Adrenal gland (tissue), 12 donors: ENCODE measurements around the gene KCTD17. TPM values are rescaled to one million over a fixed set of nuclear protein-coding genes. Genes with fewer than 3 reads are reported as not detected.

Experiments
- DNase-seq, 7 donors: peaks; one replicate each; pipeline ENCODE4 v3.0.0-alpha.2; 2019 to 2020
- H3K27ac ChIP-seq, 5 donors: fragments of 200-600 bp; sonication (generic) in 4 of 5; 1 replicate in 3 of 5; 2 replicates in 2 of 5; pipeline versions ENCODE4 v1.5.1 to v1.8.0; 2016 to 2020; ENCODE audit warnings: mild to moderate bottlenecking in 1 of 5
- H3K27me3 ChIP-seq: fragments of 200-600 bp; 2 replicates; pipeline ENCODE4 v1.8.0; 2021
- H3K36me3 ChIP-seq, 2 donors: fragments of 200-600 bp; replicated peaks in 1 of 2; 1 replicate in 1 of 2; 2 replicates in 1 of 2; pipeline versions ENCODE4 v1.5.1 to v1.8.0; 2018 to 2022
- H3K4me1 ChIP-seq, 2 donors: fragments of 200-600 bp; replicated peaks in 1 of 2; 1 replicate in 1 of 2; 2 replicates in 1 of 2; pipeline versions ENCODE4 v1.5.1 to v1.8.0; 2018 to 2021
- H3K4me3 ChIP-seq, 4 donors: fragments of 200-600 bp; sonication (generic) in 3 of 4; one replicate each; pipeline ENCODE4 v1.5.1; 2016 to 2018
- H3K9me3 ChIP-seq, 3 donors: fragments of 200-600 bp; sonication (generic) in 1 of 3; replicated peaks in 1 of 3; 1 replicate in 2 of 3; 2 replicates in 1 of 3; pipeline versions ENCODE4 v1.5.1 to v1.8.0; 2016 to 2021
- POLR2A ChIP-seq, 2 donors: fragments of 450-650 bp; IDR thresholded peaks; one replicate each; pipeline ENCODE4 v1.6.1; 2017; ENCODE audit warnings: antibody characterized with exemption in 2 of 2, mild to moderate bottlenecking in 2 of 2, moderate library complexity in 1 of 2
- WGBS, 4 donors: extraction: QIAGEN DNeasy Blood & Tissue Kit in 2 of 4; methylation state at CpG; one replicate each; pipeline versions ENCODE4 v1.1.5 to v1.1.7; 2013 to 2017; 5-methylcytosine and 5-hydroxymethylcytosine counted together
- intact Hi-C, 2 donors: fragments of 100-400 bp; cut with DNase I; formaldehyde crosslinking; loops; one replicate each; pipeline versions ENCODE4 v1.14.1 to v1.15.0; 2022 to 2023
- polyA plus RNA-seq, 3 donors: library from polyadenylated mRNA; stranded (reverse); fragments of 200-250 nt in 2 of 3; fragments of 350-450 nt in 1 of 3; fragmentation: Illumina TruSeq in 1 of 3; extraction: RNeasy Lipid Tissue Mini Kit (QIAGEN cat#74804) in 1 of 3; gene quantifications; one replicate each; pipeline ENCODE4 v1.2.3, GENCODE V29; 2013 to 2014
- total RNA-seq, 9 donors: library from RNA; depleted of rRNA in 4 of 9; stranded (reverse); fragments of >200 nt in 4 of 9; fragments of 120-200 nt in 1 of 9; fragmentation: NEBNext Ultra II Directional in 1 of 9; extraction: Animal tissue kit (Norgen Biotek cat#: 25700) in 1 of 9; gene quantifications; one replicate each; pipeline versions ENCODE4 v1.1.0 to v1.2.4, GENCODE V29; 2013 to 2023
- TF ChIP-seq, protein P1 (sequence below), 6 experiments: fragments of 450-650 bp in 4 of 6; fragments of 200-600 bp in 2 of 6; sonication (generic) in 1 of 6; IDR thresholded peaks; 1 replicate in 5 of 6; 2 replicates in 1 of 6; pipeline versions ENCODE4 v1.5.1 to v1.8.0; 2016 to 2021; ENCODE audit warnings: antibody characterized with exemption in 6 of 6, mild to moderate bottlenecking in 2 of 6, moderate library complexity in 1 of 6
- donor health status: healthy with polysubstance abuse.
- donor health status: Bipolar disorder and iron deficiency.
- donor health status: DM: yes; HTN: yes; CAD: no.
- donor health status: DM: no; HTN: no; CAD: no.
- donor health status: DM: no; HTN: no; CAD: no.
- donor health status: DM: yes; HTN: yes; CAD: no.

Gene KCTD17
- total and polyA plus RNA-seq, 12 donors, result 10.0 to 71.5 (median 27.0) TPM

DNA sequence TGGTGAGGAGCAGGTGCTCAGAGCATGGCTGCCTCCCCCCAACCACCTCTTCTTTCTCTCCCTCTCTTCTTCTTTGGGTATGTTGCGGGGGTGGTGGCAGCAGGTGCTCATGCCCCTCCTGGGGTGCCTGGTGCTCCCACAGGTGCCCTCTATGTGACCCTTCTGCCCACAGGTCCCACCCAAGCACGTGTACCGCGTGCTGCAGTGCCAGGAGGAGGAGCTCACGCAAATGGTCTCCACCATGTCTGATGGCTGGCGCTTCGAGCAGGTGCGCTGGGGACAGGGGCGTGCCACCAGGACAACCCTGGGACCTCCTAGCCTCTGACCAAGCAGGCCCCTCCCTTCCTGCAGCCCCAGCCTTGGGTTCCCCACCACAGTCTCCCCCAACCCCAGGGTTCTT lies 5.7 kb downstream of the KCTD17 start:
- peaks cover 0 to 36% of the 10 kb centered on the region in 2 donors for H3K36me3 ChIP-seq
- peaks cover 3 to 20% of the 10 kb centered on the region in 2 donors for H3K4me1 ChIP-seq
- H3K4me3 ChIP-seq, result no peak overlapping the region
- TF ChIP-seq, protein P1, sequence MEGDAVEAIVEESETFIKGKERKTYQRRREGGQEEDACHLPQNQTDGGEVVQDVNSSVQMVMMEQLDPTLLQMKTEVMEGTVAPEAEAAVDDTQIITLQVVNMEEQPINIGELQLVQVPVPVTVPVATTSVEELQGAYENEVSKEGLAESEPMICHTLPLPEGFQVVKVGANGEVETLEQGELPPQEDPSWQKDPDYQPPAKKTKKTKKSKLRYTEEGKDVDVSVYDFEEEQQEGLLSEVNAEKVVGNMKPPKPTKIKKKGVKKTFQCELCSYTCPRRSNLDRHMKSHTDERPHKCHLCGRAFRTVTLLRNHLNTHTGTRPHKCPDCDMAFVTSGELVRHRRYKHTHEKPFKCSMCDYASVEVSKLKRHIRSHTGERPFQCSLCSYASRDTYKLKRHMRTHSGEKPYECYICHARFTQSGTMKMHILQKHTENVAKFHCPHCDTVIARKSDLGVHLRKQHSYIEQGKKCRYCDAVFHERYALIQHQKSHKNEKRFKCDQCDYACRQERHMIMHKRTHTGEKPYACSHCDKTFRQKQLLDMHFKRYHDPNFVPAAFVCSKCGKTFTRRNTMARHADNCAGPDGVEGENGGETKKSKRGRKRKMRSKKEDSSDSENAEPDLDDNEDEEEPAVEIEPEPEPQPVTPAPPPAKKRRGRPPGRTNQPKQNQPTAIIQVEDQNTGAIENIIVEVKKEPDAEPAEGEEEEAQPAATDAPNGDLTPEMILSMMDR (IDR thresholded peaks at IDR 0.05), result no peak
- no peak for TF ChIP-seq POLR2A (IDR thresholded peaks at IDR 0.05)
- no peaks in the 10 kb centered on the region for H3K27me3 ChIP-seq
- no peaks in the 10 kb centered on the region for H3K9me3 ChIP-seq
- WGBS, 4 donors, result 82 to 94% (median 88%) methylated on average over 7 to 9 of the region's 9 CpGs
- intact Hi-C loops, result no loop called here
- H3K27ac ChIP-seq, result no peak overlapping the region
- DNase-seq, result no peak

DNA sequence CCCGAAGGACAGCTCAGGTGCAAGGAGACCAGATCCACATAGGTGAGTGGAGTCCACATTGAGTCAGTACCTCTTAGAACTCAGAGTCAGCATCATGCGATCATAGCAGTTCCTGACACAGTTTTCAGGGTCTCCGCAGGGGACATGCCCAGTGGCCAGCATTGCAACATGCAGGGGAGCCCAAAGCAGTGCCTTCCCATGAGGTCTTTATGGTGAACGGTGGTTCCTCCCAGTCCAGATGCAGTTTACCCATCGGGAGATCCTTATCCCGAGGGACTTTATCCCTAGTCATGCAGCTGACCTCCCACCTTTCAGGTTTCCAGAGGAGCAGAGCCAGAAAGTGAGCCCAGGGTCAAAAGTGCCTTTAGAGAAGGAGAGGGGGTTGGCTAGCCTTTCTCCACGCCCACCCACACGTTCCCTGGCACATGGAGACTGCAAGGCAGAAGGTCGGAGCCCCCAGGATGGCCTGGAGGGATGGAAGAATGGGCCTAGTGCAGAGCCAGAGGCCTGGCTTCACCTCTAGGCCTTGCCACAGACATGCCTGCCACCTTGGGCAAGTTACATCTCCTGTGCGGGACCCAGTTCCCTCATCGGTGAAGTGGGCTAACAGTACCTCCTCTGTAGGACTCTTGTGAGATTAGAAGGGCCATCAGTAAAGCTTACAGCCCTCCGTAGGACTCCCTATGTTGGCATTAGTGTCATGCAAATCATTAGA lies 6.4 kb downstream of the KCTD17 start:
- H3K9me3 ChIP-seq, result no peaks in the 10 kb centered on the region
- TF ChIP-seq, protein P1 (IDR thresholded peaks at IDR 0.05), result no peak
- TF ChIP-seq POLR2A (IDR thresholded peaks at IDR 0.05), result no peak
- no peak overlapping the region for H3K4me3 ChIP-seq
- 84 to 95% (median 93%) methylated on average over 4 to 12 of the region's 12 CpGs for WGBS, 4 donors
- no peaks in the 10 kb centered on the region for H3K27me3 ChIP-seq
- H3K4me1 ChIP-seq, result peaks cover 0 to 13% of the 10 kb centered on the region in 2 donors
- no peak overlapping the region for H3K27ac ChIP-seq
- peaks cover 0 to 36% of the 10 kb centered on the region in 2 donors for H3K36me3 ChIP-seq
- intact Hi-C loops, result no loop called here
- no peak for DNase-seq

DNA sequence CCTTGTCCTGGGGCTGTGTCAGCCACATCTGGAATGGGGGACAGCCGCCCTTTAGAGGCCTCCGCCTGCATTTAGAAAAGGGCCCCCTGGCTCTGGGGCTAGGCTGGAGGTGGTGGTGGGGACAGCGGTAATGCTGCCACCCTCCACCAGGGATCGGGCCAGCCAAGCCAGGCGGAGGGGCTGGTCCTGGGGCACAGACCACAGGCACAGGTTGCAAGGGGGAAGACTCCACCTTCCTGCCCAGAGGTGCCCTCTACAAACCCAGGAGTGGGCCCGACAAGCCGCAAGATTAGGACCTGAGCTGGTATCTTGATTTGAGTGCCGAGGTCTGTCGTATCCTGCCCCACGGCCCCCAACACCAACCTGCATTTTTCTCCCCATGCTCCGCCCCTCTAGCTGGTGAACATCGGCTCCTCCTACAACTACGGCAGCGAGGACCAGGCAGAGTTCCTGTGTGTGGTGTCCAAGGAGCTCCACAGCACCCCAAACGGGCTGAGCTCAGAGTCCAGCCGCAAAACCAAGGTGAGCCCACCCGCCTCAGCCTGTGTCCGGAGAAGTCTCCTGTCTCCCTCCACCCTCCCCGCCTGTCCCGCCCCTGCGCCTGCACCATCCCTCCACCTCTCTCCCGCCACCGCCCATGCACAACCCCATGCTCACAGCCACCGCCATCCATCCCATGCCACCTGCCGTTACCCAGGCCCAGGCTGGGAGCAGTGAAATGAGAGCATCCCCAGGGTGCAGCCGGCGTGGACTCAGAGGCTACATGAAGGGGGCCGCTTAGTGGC lies 7.6 kb downstream of the KCTD17 start:
- Histone ChIP-seq H3K27me3 (no peaks in the 10 kb centered on the region), H3K27ac (no peak overlapping the region), H3K9me3 (no peaks in the 10 kb centered on the region), H3K4me3 (no peak overlapping the region), H3K36me3 (peaks cover 0 to 36% of the 10 kb centered on the region in 2 donors), H3K4me1 (peaks cover 0 to 11% of the 10 kb centered on the region in 2 donors)
- no peak for TF ChIP-seq POLR2A (IDR thresholded peaks at IDR 0.05)
- TF ChIP-seq, protein P1 (IDR thresholded peaks at IDR 0.05), result no peak
- WGBS, 4 donors, result 94 to 96% (median 94%) methylated on average over 21 to 28 of the region's 28 CpGs
- intact Hi-C loops, result no loop called here
- DNase-seq, result no peak

DNA sequence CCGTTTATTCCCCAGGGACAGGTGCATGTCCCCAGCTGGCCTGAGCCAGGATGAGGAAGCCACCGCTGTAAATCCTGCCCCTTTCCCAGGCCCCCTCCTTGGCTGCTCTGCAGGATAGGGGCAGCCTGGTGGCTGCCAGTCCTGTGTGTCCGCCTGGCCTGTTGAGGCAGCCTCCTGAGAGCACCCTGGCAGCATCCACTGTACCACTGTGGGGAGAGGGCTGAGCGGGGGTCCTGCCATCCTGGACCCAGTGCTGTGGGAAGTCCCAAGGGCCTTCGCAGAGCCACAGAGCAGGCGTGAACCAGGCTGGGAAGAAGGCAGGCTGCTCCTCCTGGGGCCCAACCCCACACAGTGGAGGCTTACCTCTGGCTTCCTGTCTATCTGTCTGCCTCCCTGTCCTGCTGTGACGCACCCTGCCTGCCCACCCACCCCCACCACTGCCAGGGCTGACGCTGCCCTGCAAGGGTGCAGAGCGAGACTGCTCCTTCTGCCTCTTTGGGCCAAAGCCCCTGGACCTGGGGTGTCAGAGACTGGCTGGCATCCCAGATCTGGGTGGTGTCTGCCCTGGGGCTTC lies 8.4 kb downstream of the KCTD17 start:
- TF ChIP-seq, protein P1 (IDR thresholded peaks at IDR 0.05), result no peak
- no peak for TF ChIP-seq POLR2A (IDR thresholded peaks at IDR 0.05)
- WGBS, 4 donors, result 89 to 91% methylated on average over 8 to 9 of the region's 9 CpGs; no CpG with 5 or more reads in 2 of the 4 donors
- DNase-seq, result no peak
- Histone ChIP-seq H3K36me3 (peaks cover 0 to 36% of the 10 kb centered on the region in 2 donors), H3K27ac (no peak overlapping the region), H3K27me3 (no peaks in the 10 kb centered on the region), H3K9me3 (no peaks in the 10 kb centered on the region), H3K4me3 (no peak overlapping the region), H3K4me1 (peaks cover 0 to 11% of the 10 kb centered on the region in 2 donors)
- intact Hi-C loops, result no loop called here
